Stomach (tissue), 4 donors: Measurements from ENCODE around the gene GOLGA6L2.
"Not testable (repeated sequence)": the region's sequence is repeated elsewhere in the genome, so short reads cannot be mapped to it uniquely, and the experiment has no call there.

Experiments used
- EP300 ChIP-seq: sonication (generic); formaldehyde crosslinking; IDR thresholded peaks from one replicate; pipeline ENCODE4 v1.6.1; 2017; ENCODE audit warnings: antibody characterized with exemption
- POLR2A ChIP-seq, 4 donors: fragments of 450-650 bp; IDR thresholded peaks; one replicate each; pipeline ENCODE4 v1.6.1; 2016; ENCODE audit warnings: antibody characterized with exemption in 4 of 4, control low read depth in 2 of 4, mild to moderate bottlenecking in 1 of 4, moderate library complexity in 1 of 4
- POLR2AphosphoS5 ChIP-seq, 3 donors: sonication (generic); formaldehyde crosslinking; IDR thresholded peaks; one replicate each; pipeline ENCODE4 v1.6.1; 2016; ENCODE audit warnings: antibody characterized with exemption in 3 of 3
- TF ChIP-seq, protein P1 (sequence below), 7 experiments: fragments of 450-650 bp in 4 of 7; fragments of 200-600 bp in 3 of 7; sonication (generic) in 3 of 7; IDR thresholded peaks; one replicate each; pipeline ENCODE4 v1.5.1; 2016 to 2019; ENCODE audit warnings: antibody characterized with exemption in 7 of 7, control low read depth in 2 of 7, mild to moderate bottlenecking in 1 of 7

DNA sequence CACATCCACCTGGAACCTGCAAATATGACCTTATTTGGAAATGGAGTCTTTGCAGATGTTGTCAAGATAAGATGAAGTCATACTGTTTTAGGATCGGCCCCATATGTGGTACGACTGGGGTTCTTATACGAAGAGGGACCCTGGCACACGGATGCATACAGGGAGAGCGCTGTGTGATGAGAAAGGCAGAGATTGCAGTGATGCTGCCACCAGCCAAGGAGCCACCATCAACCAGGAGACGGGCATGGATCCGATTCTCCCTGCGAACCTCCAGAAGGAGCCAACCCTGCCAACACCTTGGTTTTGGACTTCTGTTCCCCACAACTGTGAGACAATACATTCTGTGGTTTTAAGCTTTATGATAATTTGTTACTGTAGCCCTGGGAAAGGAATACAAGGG lies 31.2 kb downstream of the GOLGA6L2 start:
- TF ChIP-seq, protein P1, sequence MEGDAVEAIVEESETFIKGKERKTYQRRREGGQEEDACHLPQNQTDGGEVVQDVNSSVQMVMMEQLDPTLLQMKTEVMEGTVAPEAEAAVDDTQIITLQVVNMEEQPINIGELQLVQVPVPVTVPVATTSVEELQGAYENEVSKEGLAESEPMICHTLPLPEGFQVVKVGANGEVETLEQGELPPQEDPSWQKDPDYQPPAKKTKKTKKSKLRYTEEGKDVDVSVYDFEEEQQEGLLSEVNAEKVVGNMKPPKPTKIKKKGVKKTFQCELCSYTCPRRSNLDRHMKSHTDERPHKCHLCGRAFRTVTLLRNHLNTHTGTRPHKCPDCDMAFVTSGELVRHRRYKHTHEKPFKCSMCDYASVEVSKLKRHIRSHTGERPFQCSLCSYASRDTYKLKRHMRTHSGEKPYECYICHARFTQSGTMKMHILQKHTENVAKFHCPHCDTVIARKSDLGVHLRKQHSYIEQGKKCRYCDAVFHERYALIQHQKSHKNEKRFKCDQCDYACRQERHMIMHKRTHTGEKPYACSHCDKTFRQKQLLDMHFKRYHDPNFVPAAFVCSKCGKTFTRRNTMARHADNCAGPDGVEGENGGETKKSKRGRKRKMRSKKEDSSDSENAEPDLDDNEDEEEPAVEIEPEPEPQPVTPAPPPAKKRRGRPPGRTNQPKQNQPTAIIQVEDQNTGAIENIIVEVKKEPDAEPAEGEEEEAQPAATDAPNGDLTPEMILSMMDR (IDR thresholded peaks at IDR 0.05) = not testable (repeated sequence)
- TF ChIP-seq EP300; POLR2AphosphoS5 (IDR thresholded peaks at IDR 0.05); POLR2A (IDR thresholded peaks at IDR 0.05): not testable (repeated sequence)
